ENCODE measurements around the gene WT1. TPM values are rescaled to one million over a fixed set of nuclear protein-coding genes. Genes with fewer than 3 reads are reported as not detected.
A peak's percentile ranks its signal among the peaks of the same experiment; 100 is the strongest.
"Not testable (repeated sequence)": the region's sequence is repeated elsewhere in the genome, so short reads cannot be mapped to it uniquely, and the experiment has no call there.

Gene WT1
- total RNA-seq: under 1 TPM in 2 of 4 donors, not detected in 2; 0.33 to 0.40 TPM

- intact Hi-C loops (cut with DNase I): no loop called here
- peaks cover 19 to 36% of the 10 kb centered on the region in 2 donors for H3K4me1 ChIP-seq
- H3K36me3 ChIP-seq: no peaks in the 10 kb centered on the region
- no peaks in the 10 kb centered on the region for H3K9me3 ChIP-seq
- H3K4me3 ChIP-seq (replicated peaks in 1 of 3): peak within 1 kb of the TSS in 1 of 3 donors; percentile 9
- WGBS, 2 donors: 1 to 4% methylated on average over 17 to 23 of the region's 25 CpGs
- H3K27me3 ChIP-seq: peaks cover 70% of the 10 kb centered on the region
- TF ChIP-seq CTCF (IDR thresholded peaks at IDR 0.05): no peak
- TF ChIP-seq POLR2A (IDR thresholded peaks at IDR 0.05): no peak
- DNase-seq: no peak
- H3K27ac ChIP-seq: no peak within 1 kb of the TSS
Measured at GRCh38 chr11:32435511-32435941, at the start of gene WT1. WT1 (minus strand) TSS chr11:32435539.

DNA sequence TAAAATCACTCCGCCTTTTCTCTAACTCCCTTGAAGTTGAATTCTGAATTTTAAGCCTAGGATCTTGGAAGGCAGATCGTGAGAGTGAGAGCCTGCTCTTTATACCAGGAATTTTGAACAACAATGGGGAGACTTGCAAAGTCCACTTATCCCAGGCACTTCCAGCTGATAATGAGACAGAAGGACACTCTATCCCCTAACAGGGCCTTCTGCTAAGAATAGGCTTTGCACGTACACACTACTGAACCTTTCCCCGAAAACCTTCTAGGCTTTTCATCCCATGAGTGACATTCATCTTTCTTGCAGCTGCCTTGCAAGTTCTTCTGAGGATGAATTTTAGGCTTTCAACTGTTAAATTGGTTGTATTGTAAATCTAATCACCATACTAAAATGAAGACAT, 44.0 kb upstream of the WT1 start:
- intact Hi-C loops (cut with DNase I): no loop called here
- Histone ChIP-seq H3K9me3 (no peaks in the 10 kb centered on the region), H3K27me3 (no peaks in the 10 kb centered on the region), H3K4me3 (replicated peaks in 1 of 3) (no peak overlapping the region), H3K27ac (no peak overlapping the region), H3K36me3 (no peaks in the 10 kb centered on the region), H3K4me1 (no peaks in the 10 kb centered on the region)
- 77 to 81% methylated on average over 4 of the region's 4 CpGs for WGBS, 2 donors
- no peak for DNase-seq
- TF ChIP-seq POLR2A (IDR thresholded peaks at IDR 0.05): no peak
- TF ChIP-seq CTCF (IDR thresholded peaks at IDR 0.05): no peak

DNA sequence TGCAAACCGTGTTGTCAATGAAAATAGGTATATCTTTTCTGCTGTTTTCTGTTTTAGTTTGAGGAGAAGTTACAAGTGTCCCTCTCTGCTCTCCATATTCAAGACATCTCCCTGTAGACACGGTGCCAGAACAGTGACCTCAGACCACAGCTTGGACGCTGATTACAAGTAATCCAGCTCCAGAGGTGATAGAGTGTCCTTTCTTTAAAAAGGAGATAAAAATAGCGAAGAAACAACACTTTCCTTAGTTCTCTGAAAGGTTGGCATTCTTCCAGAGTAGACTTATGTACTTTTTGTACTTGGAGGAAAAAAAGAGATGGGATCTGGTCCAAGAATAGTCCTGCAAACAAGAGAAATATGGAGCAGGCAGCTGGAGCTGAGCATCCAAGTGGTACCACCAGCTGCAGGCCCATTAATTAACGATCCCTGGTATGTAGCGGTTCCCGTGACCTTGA, 43.0 kb upstream of the WT1 start:
- Histone ChIP-seq H3K27me3 (no peaks in the 10 kb centered on the region), H3K4me3 (replicated peaks in 1 of 3) (no peak overlapping the region), H3K4me1 (no peaks in the 10 kb centered on the region), H3K36me3 (no peaks in the 10 kb centered on the region), H3K9me3 (no peaks in the 10 kb centered on the region), H3K27ac (no peak overlapping the region)
- no peak for TF ChIP-seq CTCF (IDR thresholded peaks at IDR 0.05)
- peak in 1 of 2 donors; percentile 11 for DNase-seq
- intact Hi-C loops (cut with DNase I): no loop called here
- WGBS, 2 donors: 29 to 30% methylated on average over 7 of the region's 7 CpGs

- H3K36me3 ChIP-seq: no peaks in the 10 kb centered on the region
- no peak overlapping the region for H3K27ac ChIP-seq
- TF ChIP-seq POLR2A (IDR thresholded peaks at IDR 0.05) (no peak), CTCF (IDR thresholded peaks at IDR 0.05) (no peak)
- no peaks in the 10 kb centered on the region for H3K4me1 ChIP-seq
- intact Hi-C loops (cut with DNase I): no loop called here
- no peaks in the 10 kb centered on the region for H3K9me3 ChIP-seq
- WGBS, 2 donors: 89 to 92% methylated on average over 5 of the region's 5 CpGs
- no peak overlapping the region for H3K4me3 ChIP-seq (replicated peaks in 1 of 3)
- no peak for DNase-seq
- H3K27me3 ChIP-seq: no peaks in the 10 kb centered on the region
Measured at GRCh38 chr11:32473282-32473909, 38.1 kb upstream of the WT1 start.

DNA sequence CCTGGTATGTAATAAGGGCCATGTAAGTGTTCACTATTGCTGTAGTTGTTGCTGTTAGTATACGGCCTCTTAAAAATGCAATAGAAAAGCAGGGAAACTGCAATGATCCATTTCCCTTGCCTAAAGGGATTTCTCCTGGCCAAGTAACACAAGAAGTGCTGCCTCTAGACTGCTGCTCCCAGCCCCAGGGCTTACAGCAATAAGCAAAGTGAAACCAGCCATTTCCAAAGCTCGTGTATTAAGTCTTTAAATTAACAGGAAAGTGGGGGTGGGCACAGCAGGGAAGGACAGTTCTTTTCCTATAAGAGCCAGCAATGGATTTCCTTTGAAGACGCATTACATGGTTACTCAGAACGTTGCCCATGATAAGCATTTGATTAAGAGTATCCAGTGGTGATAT, 36.9 kb upstream of the WT1 start:
- Histone ChIP-seq H3K4me1 (no peaks in the 10 kb centered on the region), H3K4me3 (replicated peaks in 1 of 3) (no peak overlapping the region), H3K27me3 (no peaks in the 10 kb centered on the region), H3K9me3 (no peaks in the 10 kb centered on the region), H3K36me3 (no peaks in the 10 kb centered on the region), H3K27ac (no peak overlapping the region)
- WGBS, 2 donors: 63 to 77% methylated on average over 4 of the region's 4 CpGs
- intact Hi-C loops (cut with DNase I): no loop called here
- DNase-seq: no peak
- TF ChIP-seq POLR2A (IDR thresholded peaks at IDR 0.05): no peak
- no peak for TF ChIP-seq CTCF (IDR thresholded peaks at IDR 0.05)

DNA sequence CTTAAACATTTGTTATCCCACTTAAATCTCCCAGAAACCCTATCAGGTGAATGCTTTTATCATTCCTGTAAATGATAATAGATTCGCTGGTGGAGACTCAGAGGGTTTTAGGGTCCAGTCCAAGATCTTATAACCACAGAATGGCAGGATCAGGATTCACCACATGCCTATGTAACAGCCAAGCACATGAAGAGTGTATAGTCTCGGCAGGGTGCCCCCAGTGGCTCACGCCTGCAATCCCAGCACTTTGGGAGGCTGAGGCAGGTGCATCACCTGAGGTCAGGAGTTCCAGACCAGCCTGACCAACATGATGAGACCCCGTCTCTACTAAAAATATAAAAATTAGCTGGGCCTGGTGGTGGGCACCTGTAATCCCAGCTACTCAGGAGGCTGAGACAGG, 36.2 kb upstream of the WT1 start:
- DNase-seq; H3K9me3 ChIP-seq; H3K4me3 ChIP-seq (replicated peaks in 1 of 3); H3K27ac ChIP-seq; H3K4me1 ChIP-seq; H3K36me3 ChIP-seq; H3K27me3 ChIP-seq; intact Hi-C loops (cut with DNase I): not testable (repeated sequence)
- 84 to 89% methylated on average over 4 of the region's 4 CpGs for WGBS, 2 donors
